OCI-LY3 (cell line): ENCODE data around the gene TIMMDC1.

ENCODE experiments used
- EZH2phosphoT487 ChIP-seq: fragments of 200-600 bp; shearing (Covaris generic); IDR thresholded peaks from 2 replicates; pipeline ENCODE4 v1.6.1; 2018; ENCODE audit warnings: antibody characterized with exemption, mixed run types, low read depth
- TF ChIP-seq, protein P1 (sequence below): fragments of 200-600, 300-600 bp; sonication (generic); IDR thresholded peaks from 2 replicates; pipeline ENCODE4 v1.5.1; 2014; ENCODE audit warnings: antibody characterized with exemption, low read length, low read depth

DNA sequence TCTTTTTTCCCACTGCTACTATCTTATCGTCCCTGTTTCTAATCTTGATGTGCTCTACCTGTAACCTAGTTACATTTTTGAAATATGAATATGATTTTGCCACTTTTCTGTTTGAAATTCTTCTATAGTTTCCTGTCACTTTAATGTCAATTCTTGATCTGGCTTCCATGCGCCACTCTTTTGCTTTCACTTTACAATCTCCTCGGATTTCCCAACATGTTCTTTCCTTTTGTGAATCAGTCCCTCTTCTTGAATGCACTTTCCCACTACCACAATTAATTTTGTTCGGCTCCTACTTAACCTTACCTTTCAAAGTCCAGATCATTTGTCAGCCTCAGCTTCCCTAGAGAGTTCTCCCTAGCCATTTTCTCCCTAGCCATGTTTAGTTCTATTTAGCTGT, 8.3 kb downstream of the TIMMDC1 start:
- TF ChIP-seq, protein P1, sequence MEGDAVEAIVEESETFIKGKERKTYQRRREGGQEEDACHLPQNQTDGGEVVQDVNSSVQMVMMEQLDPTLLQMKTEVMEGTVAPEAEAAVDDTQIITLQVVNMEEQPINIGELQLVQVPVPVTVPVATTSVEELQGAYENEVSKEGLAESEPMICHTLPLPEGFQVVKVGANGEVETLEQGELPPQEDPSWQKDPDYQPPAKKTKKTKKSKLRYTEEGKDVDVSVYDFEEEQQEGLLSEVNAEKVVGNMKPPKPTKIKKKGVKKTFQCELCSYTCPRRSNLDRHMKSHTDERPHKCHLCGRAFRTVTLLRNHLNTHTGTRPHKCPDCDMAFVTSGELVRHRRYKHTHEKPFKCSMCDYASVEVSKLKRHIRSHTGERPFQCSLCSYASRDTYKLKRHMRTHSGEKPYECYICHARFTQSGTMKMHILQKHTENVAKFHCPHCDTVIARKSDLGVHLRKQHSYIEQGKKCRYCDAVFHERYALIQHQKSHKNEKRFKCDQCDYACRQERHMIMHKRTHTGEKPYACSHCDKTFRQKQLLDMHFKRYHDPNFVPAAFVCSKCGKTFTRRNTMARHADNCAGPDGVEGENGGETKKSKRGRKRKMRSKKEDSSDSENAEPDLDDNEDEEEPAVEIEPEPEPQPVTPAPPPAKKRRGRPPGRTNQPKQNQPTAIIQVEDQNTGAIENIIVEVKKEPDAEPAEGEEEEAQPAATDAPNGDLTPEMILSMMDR = no peak
- no peak for TF ChIP-seq EZH2phosphoT487
